GM18867 (cell line): Measurements from ENCODE around the gene TRABD2B.

Experiments
- ATAC-seq: cut with Tn5 transposase; IDR thresholded peaks from one replicate; pipeline ENCODE4 v1.9.1; 2021; ENCODE audit warnings: mild to moderate bottlenecking, moderate library complexity; ENCODE audit not compliant: unreplicated experiment

TRABD2B gene

DNA sequence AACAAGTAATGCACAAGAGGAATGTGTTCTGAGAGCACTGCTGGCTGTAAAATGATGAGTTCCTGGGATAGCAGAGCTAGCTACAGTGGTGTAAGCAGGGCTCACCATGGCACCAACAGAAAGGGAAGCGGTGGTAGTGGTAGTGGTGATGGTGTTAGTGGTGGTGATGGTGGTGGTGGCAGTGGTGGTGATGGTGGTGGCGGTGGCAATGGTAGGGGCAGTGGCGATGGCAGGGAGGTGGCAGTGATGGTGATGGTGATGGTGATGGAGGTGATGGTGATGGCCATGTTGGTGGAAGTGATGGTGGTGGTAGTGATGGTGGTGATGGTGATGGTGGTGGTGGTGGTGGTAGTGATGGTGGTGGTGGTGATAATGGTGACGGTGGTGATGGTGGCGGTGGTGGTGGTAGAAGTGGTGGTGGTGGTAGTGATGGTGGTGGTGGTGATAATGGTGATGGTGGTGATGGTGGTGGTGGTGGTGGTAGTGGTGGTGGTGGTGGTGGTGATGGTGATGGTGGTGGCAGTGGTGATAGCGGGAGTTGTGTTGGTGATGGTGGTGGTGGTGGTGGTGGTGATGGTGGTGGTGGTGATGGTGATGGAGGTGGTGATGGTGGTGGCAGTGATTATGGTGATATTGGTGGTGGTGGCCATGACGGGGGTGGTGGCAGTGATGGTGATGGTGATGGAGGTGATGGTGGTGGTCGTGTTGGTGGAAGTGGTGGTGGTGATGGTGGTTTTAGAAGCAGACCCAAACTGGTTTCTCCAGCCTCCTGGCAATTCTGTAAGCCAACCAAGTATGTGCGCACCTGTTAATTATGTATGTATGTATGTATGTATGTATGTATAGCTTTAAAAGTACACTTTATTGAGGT, 254.1 kb downstream of the TRABD2B start:
- ATAC-seq = no peak

DNA sequence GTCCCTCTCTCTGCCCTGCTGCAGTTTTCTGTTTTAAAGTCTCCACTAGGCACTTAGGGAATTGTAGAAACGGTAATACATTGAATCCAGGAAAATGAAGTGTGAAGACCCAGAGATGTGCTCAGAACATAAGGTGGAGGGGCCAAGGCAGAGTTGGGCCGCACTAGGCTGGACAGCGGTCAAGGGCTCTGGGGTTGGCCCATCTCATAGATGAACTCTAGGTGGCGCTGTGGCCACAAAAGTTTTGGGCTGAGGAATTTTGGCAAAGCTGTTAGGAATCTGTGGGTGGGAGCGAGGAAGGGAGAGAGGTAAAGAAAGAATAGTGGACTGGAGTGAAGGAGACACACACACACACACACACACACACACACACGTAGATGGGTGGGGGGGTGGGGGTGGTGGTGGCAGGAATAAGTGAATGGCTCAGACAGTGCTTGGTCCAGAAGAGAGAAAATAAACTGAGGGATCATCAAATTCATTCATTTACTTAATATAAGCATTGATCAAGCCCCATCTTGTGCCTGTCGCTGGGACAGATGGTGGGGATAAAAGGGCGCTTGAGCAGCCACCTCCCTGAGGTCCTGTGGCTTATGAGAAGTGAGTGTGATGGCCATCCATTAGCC, 258.5 kb downstream of the TRABD2B start:
- no peak for ATAC-seq

DNA sequence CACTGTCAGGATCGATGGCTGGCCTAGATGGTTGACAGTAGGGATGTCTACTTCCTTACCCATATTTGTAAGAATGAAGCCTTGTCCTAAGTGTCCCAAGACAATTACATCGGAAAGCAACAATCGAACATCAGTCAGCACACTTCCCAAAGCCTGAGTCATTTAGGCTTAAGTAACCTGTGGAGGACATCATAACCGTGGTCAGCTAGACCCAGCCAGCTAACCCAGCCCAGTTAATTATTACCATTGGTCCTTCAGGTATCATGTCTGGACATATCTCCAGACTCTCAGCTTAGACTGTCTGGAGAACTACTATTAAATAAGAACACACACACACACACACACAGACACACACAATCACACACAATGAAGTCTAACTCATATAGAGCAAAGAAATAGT, 264.7 kb downstream of the TRABD2B start:
- ATAC-seq = no peak

DNA sequence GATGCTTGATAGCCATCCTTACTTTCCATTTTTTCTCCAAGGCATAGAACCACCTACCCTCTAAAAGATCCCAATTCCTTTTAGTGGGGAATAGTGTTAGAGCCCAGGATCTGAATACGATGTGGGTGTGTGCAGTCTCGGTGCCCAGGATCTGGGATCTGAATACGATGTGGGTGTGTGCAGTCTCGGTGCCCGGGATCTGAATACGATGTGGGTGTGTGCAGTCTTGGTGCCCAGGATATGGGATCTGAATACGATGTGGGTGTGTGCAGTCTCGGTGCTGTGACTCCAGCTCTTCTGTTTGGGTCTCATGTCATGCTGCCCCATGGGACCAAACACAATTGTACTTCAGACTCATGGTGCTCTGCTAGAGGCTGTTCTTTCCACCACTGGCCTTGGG, 265.5 kb downstream of the TRABD2B start:
- no peak for ATAC-seq

DNA sequence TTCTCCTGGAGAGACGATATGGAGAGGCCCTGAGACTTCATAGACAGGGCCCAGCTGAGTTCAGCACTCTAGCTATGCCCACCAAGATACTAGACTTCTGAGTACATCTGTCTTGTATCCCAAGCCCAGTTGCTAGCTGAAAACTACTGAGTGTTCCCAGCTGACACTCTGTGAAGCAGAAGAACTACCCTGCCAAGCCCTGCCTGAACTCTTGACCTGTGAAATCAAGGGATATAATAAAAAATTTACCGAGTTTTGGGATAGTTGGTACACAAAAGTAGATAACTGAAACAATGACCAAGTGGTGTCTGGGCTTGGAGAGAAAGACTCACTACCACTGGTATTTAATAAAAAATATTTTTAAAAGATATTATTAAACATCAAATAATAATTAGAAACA, 267.5 kb downstream of the TRABD2B start:
- ATAC-seq = no peak

DNA sequence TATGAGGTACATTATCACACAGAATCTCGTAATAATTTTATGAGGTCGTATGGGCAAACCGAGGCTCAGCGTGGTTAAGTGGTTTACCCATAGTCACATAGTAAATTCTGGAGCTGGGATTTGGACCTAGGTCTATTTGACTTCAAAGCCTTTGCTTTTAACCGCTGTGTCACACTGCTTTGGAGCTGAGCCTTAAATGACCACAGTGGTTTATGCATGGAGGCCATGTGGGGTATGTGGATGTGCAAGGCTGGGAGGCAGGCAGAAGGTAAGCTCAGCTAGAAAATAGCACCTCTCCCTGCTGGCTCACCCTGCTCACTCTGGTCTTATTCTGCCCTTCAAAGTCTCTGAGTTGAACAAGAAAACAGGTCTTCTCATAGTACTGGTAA, 269.5 kb downstream of the TRABD2B start:
- ATAC-seq = no peak

DNA sequence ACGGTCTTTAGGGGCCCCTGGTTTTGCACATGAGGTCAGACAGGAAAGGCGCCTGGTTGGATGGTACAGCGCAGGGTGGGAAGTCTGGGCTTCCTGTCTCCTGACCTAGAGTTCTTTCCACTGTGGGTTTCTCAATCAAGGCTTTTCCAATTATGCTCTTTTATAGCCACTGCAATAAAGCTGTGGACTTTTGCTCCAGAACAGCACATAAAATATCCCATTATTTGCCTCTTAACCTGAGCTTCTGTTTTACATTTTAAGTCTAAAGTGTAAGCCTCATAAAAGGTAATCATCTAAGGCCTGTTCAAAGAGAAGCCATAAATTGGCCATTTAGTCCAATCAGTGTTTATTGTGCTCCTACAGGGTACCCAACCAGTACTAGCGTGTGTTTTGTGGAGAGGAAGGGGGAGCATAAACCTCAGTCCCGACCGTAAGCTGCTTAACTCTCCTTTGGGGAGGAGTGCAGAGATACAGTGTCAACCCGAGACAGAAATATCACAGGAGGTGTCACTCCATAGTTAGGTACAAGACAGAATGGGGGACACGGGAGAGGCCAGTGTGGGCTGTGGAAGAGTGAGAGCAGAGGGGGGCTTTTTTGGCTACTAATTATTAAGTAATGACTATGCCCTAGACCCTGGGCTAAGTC, 270.0 kb downstream of the TRABD2B start:
- ATAC-seq = no peak

DNA sequence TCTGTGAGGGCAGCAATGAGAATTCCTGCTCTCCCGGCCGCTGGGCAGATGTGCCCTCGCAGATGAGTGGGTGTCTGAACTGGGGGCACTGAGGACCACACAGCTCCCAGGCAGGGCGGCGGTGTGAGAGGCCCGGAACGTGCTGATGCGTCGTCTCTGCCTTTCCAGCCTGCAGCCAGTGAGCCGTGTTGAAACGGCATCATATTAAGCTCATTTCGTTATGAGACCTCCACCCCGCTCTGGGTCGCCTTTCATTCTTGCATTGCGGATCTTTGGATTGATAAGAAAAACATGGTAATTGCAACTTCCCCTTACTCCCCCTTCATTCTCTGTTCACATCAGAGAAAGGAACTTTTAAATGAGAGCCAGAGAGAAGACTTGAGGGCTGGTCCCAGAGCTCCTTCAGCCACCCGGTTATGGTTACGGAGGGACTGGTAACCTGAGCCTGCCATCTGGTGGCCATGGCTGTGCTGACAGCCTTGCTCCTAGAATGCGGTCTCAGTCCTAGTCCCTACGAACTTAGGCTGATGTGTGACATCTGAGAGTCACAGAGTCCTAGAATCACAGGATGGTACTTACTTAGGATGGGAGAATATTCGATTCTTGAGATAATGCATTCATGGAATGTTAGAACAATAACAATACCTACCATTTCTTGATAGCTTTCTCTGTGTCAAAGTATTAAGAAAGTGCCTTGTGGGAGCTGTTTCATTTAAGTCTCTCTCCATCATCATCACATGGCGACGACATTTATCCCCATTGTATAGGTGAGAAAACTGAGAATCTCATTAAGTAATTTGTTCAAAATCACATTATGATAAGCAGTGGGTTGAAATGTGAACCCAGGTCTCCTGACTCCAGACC, 271.0 kb downstream of the TRABD2B start:
- peak; percentile 94 for ATAC-seq

DNA sequence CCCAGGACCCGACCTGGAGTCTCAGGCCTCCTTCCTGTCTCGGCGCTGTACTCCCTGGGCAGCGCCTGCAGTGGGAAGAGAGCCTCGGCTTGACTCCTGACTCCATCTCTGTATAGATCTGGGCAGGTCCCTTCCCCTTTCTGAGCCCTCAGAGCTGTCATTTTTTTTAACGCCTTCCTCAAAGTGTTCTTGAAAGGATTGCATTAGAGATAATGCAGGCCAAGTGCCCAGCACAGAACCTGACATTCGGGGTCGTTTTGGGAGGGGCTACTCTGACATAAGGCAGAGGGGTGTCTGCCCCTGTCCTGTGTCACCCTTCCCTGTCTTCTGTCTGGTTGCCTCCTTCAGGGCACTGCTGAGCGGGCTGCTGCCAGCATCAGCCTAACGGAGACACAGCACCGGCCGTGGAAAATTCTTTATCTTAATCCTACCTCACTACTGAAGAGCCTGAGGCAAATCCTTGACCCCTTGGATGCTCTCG, 271.6 kb downstream of the TRABD2B start:
- no peak for ATAC-seq

DNA sequence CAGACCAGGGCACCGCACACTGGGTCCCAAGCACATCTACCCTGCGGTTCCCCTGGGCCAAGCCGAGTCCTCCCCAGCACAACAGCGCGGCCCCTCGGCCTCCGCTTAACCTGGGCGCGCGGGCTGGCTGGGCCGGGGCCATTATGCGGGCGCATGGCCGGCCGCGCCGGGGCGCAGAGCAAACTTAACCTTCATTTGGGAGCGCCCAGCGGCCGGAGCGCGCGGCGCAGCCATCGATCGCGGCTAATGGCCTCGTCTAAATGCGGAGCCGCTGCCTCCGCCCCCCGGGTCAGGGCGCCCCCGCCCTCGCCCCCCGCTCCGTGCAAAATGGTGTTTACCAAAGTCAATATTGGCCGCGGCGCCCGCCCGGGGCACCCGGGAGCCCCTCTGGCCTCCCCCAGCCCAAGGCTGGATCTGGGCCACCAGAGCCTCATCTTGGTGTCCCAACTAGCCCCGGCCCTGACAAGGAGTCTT, 272.1 kb downstream of the TRABD2B start:
- no peak for ATAC-seq

DNA sequence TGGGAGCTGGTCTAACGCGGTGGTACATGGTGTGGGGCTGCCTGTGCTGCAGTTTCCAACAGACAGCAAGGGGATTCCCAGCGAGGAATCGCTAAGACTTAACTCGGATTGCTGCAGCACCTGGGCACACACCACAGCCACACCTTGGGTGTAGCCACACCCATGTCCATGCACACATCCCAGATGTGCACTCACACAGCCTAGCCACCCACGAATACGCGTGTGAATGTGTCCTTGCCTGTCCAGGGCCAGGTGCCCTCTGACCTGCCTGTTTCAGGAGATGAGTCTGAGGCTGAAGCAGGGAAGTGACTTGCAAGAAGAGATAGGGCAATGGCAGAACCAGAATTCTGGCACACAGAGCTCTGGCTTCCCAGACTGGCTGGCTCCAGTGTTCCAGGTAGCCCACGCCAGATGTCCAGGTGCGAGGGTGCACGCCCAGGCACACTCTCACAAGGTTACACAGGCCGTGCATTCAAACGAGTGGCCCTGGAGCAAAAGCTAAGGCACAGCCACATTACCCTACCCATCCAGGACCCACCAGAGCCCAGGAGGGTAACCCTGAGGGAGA, 272.7 kb downstream of the TRABD2B start:
- no peak for ATAC-seq

DNA sequence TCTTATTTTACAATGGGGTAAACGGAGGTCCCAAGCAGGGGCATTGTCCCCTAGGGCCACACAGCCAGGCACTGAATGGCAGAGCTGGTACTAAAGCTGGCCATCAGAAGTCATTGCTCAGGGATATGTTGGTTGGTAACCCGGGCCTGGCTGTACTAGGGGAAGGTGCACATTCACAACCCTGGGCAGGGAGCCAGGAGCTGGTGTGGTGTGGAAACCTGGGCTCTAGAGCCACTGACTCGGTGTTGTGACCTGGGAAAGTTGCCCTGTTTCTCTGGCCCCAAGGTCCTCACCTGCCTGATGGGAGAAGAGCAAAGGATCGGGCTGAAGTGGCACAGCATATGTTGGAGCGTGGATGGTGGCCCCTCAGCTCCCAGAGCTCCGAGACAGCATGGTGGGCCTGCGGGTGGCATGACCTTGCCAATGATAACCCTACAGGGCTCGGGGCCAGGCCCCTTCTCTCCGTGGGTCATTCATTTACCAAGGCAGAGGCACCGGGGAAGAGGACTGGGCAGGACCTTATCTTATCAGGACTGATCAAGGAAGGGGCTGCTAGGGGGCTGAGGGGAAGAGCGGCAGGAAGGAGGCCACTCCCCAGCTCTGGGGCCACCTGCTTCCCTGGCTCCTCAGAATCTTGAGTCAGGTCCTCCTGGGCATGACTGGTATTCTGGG, 274.1 kb downstream of the TRABD2B start:
- ATAC-seq = no peak

DNA sequence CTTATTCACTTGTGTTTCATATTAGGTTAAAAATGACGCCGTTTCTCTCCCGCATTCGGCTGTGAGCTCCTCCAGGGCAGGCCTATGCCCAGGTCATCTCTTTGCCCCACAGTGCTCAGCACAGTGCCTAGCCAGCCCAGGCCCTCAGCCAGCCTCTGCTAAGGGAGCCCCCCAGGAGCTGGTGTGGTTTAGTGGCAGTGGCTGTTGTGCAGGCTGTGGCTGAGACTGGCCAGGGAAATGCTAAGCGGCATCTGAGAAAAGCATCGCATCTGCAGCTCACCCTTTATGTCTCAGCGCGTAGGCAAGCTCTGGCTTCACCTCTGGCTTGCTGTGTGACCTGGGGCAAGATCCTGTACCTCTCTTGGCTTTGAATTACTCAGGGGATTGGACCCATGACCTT, 275.1 kb downstream of the TRABD2B start:
- no peak for ATAC-seq

DNA sequence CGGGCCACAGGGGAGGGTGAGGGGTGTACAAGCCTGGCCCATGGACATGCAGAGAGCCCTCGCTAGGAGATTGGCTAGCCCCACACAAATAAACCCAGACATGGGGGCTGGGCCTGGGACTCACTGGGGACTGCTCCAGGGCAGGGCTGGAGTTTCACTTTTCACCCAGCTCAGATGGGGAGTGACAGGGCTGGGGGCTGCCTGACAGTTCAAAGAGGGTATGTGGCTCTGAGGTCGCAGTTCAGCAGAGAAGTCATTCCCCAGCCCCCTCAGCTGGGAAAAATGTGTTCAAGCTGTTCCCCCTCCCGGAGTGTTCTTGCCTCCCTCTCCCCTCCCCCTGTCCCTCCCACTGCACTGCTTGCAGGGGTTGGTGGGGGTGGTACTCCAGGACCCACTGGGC, 277.1 kb downstream of the TRABD2B start:
- ATAC-seq = no peak

DNA sequence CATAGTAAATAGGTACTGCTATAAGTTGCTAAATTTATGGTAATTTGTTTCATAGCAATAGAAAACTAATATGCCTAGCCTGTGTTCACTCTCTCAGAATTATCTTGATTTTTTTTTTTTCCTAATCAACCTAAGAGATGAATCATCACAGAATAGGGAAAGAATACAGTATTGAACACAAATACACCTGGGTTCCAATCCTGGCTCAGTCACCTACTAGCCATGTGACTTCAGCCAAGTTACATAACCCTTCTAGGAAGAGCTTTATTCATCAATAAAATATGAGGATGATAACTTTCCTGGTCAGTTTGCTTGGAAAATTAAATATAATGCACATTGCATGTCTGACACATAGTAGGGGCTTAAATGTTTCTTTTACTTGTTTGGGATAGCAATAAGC, 279.8 kb downstream of the TRABD2B start:
- ATAC-seq = no peak

DNA sequence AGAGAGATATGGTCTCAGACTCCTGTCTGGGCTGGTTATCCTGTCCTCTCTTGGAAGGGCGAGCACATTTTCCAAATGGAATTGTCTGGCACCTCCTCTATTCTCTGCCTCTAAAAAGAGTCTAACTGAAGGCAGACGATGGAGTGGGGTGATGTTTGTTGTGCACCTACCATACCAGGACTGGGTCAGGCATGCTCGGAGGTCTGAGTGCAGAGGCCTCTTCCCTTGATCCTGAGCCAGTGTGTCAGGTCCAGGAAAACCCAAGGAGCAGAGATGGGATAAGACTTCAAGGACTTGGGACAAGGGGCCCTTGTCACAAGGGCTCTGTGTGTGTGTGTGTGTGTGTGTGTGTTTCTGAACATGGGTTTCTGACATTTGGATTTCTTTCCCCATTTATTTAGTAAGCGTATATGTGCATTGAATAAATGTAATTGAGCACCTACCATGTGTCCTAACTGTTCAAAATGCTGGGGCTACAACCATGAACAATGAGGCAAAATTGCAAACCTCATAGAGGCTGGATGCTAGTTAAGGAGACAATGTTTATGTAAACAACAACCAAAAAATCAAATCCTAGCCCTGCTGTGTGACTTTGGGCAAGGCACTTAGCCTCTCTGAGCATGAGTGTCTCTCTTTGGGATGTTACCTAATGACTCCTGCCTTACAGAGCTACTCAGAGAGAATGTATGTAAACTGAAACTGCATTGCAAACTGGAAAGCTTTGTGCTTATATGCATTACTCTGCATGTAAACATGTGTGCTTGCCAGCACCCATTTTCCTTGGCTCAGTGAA, 283.0 kb downstream of the TRABD2B start:
- ATAC-seq = no peak

DNA sequence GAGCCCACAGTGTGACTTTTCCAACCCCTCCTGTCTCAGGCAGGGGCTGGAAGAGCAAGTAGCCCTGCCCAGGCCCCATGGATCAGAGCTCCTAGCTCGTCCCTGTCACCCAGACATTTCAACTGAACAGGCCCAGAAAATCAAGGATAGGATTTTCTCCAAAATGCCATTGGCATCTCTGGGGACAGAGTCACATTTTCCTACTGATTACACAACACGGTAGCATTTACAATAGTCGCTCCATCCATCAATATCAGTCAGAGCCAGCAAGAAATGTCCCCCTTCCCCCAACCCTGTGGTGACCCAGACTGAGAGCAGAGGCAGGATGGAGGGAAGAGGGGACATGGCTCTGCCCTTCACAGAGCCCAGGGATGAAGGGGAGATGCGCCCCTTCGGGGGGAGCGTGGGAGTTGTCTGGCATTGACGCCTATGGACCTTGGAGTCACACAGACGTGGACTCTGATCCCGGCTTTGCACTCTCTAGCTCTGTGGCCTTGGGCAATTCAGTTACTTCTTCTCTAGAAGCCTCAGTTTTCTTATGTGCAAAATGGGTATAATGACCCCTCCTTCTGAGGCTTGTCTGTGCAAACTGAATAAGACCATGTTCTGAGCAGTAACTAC, 283.7 kb downstream of the TRABD2B start:
- no peak for ATAC-seq

DNA sequence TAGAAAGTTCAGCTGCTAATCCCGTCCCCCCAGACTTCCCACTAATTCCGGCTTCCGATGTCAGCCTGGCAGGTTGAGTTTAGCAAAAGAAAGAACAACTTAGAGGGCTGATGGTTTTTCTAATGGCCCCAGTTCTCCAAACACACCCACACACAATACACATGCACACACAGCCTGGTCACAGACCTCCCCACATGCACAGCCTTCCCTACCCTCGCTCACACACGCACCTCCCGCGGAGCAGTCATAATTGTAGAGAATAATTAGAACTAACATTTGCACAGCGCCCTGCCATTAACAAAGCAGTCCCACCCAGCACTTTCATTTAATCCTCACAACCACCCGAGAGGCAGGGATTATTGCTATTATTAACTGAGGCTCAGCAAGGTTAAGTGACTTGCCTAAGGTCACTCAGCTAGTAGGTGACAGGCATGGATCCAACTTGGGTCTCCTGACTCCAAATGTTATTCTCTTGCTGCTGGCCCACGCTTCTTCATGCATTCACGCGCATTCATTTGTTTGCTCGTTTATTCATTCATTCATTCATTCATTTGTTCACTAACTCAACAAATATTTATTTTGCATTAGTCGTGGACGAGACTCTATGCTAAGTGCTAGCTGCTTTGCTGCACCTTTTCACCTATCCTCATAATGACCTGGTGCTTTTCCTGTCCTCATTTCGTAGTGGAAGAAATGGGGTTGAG, 284.4 kb downstream of the TRABD2B start:
- ATAC-seq = no peak
